HG03571 (cell line): ENCODE results near the gene FBXO48.
A peak's percentile ranks its signal among the peaks of the same experiment; 100 is the strongest.
"Not testable (repeated sequence)": the region's sequence is repeated elsewhere in the genome, so short reads cannot be mapped to it uniquely, and the experiment has no call there.

Source experiments
- ATAC-seq: cut with Tn5 transposase; IDR thresholded peaks from one replicate; pipeline ENCODE4 v1.9.1; 2021; ENCODE audit not compliant: unreplicated experiment

FBXO48 gene

GRCh38 chr2:68472796-68473414 is 5.8 kb upstream of the FBXO48 start:
- ATAC-seq = no peak

DNA sequence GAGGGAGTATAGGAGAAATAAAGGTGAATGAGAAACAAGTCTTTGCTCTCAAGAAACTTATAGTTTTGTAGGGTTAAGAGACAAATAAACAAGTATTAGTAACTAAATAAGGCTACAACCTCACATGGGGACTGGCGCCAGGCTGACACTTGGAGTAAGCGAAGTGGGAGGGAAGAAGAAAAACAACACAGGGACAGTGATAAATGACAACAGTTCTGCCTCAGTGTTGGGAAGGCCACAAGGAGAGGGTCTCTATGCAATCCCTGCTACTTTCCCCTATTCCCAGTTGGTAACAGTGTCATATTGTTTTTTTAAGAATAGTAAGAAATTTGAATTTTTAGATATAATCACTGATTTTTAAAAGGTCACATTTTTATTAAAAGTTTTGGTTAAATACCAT is 4.3 kb upstream of the FBXO48 start:
- ATAC-seq = no peak

- no peak for ATAC-seq
These were observed 2.8 kb upstream of the FBXO48 start for GRCh38 chr2:68469935-68470334.

DNA sequence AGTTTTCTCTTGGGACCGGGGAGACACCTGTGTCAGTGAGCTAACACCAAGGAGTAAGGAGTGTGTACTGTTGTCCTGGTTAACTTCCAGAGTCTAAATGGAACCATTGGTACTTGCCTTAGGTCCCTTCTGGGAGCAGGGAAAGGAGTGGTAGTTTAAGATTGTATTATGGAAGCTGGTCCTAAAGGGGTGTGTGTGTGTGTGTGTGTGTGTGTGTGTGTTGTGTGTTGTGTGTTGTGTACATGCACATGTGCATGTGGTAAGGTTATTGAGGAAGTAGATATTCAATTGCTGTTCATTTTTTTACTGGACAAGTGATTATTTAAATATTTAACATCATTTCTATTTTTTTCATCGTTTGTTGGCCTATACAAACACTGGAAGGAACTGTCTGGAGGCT is 1.7 kb upstream of the FBXO48 start:
- ATAC-seq = no peak

DNA sequence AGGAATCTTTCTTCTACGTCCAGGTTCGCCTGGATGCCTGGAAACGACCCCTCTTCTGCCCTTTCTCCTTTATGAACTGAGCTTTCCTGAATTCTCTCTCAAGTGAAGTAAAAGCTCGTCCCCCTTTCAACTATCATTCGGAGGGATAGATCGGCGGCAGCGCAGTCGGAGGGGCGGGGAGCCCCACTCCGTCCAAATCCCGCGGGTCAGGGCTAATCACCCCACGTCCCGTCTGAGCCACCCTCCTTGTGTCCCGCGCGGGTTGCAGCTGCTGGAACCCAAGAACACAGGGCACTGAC is 367 bp downstream of the FBXO48 start:
- no peak for ATAC-seq

GRCh38 chr2:68466361-68466777 is 725 bp downstream of the FBXO48 start:
- ATAC-seq = no peak

- no peak for ATAC-seq
These were observed 1.8 kb downstream of the FBXO48 start for GRCh38 chr2:68465081-68465916.

GRCh38 chr2:68464651-68465050 is 2.4 kb downstream of the FBXO48 start:
- ATAC-seq = no peak

- ATAC-seq = no peak
These were observed 3.7 kb downstream of the FBXO48 start for GRCh38 chr2:68463287-68463877.

GRCh38 chr2:68458981-68459380 is 8.1 kb downstream of the FBXO48 start:
- ATAC-seq = no peak

DNA sequence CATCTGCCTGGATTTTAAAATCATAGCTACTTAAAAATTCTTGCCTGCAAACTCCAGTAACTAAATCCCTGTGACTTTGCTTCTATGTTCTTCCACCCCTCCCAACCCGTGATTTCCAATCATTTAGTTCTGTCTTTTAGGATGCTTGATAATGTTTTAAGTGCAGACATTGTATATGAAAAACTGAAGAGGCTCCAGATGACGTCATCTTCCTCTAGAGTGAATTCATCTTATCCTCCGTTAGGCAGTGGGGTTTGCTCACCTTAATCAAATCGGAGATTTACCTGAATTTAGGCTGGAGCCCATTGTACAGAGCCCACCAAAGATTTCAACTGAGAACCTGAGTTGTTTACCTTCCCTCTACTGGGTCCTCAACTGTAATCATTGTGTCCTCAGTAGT is 10.9 kb downstream of the FBXO48 start:
- no peak for ATAC-seq

DNA sequence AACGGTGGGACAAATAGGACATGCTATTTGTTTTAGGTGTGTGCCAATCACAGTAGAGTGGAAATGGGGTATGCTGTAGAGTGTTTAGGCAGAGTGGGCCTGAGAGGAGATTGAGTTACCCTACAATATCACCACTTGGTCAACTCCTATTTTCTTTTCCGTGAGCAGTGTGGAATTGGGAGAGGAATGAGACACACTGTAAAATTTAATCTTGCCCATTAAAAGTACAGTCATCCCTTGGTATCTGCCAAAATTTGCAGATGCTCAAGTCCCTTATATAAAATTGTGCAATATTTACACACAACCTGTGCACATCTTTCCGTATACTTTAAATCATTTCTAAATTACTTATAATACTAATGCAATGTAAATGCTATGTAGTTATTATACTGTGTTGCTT is 12.4 kb downstream of the FBXO48 start:
- ATAC-seq = no peak

GRCh38 chr2:68453761-68454360 is 13.2 kb downstream of the FBXO48 start:
- no peak for ATAC-seq

DNA sequence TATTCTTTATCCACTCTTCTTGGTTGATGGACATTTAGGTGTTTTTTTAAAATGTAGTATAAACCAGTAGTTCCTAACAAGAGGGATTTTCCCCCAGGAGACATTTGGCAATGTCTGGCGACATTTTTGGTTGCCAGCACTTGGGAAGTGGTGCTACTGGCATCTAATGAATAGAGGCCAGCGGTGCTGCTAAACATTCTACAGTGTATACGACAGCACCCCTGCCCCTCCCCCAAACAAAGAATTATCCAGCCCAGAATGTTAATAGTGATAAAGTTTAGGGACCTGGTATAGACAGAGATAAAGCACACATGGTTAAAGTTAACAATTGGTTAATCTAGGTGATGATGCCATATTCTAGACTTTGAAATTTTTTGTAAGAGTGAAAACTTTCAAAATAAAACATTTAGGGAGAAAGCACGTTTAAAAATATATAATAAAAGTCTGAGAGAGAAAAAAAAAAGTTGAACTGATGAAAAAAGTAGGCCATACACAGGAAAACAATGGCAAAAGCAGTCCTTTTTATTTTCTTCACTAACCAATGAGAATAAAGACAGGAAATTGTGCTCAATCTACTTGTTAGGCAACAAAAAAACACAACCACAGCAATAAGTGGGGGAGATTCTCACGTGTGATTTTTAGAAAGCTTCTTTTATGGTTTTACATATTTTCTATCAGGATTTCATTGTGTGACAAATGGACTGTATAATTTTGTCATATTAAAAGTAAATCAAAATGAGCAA is 14.8 kb downstream of the FBXO48 start:
- no peak for ATAC-seq

- no peak for ATAC-seq
These were observed 18.1 kb downstream of the FBXO48 start for GRCh38 chr2:68448671-68449653.

GRCh38 chr2:68447118-68447517 is 20.0 kb downstream of the FBXO48 start:
- ATAC-seq = no peak

- ATAC-seq = not testable (repeated sequence)
These were observed 20.7 kb downstream of the FBXO48 start for GRCh38 chr2:68446425-68446824.

GRCh38 chr2:68441994-68442322 is 25.1 kb downstream of the FBXO48 start:
- no peak for ATAC-seq

- peak; percentile 97 for ATAC-seq
These were observed 25.7 kb downstream of the FBXO48 start for GRCh38 chr2:68441179-68441993.
